Tibial nerve (tissue), 4 donors: ENCODE results near the gene KRT36.

ENCODE experiments used
- CTCF ChIP-seq, 5 experiments: fragments of 200-600 bp in 3 of 5; fragments of 450-650 bp in 2 of 5; sonication (generic) in 3 of 5; IDR thresholded peaks; one replicate each; pipeline ENCODE4 v1.5.1; 2016 to 2019; ENCODE audit warnings: antibody characterized with exemption in 5 of 5, mild to moderate bottlenecking in 3 of 5, moderate library complexity in 2 of 5
- EP300 ChIP-seq, 2 donors: sonication (generic); formaldehyde crosslinking; IDR thresholded peaks; one replicate each; pipeline ENCODE4 v1.6.1; 2017; ENCODE audit warnings: antibody characterized with exemption in 2 of 2, mild to moderate bottlenecking in 1 of 2
- POLR2A ChIP-seq, 2 donors: fragments of 450-650 bp; IDR thresholded peaks; one replicate each; pipeline ENCODE4 v1.6.1; 2017; ENCODE audit warnings: antibody characterized with exemption in 2 of 2, mild to moderate bottlenecking in 2 of 2, moderate library complexity in 2 of 2

- TF ChIP-seq POLR2A (IDR thresholded peaks at IDR 0.05) (no peak), CTCF (IDR thresholded peaks at IDR 0.05) (no peak), EP300 (IDR thresholded peaks at IDR 0.05) (no peak)
Measured at GRCh38 chr17:41512546-41513167, 22.9 kb upstream of the KRT36 start.
